ENCODE measurements around the gene OR6Y1.

- no peak for TF ChIP-seq ZNF274 (IDR thresholded peaks at IDR 0.05; ENCODE audit: borderline replicate concordance, extremely low read depth, low read length)
- no peak for TF ChIP-seq JUND (IDR thresholded peaks at IDR 0.05; ENCODE audit: low read length)
- no peak for TF ChIP-seq SUZ12 (IDR thresholded peaks at IDR 0.05; ENCODE audit: low read length)
- no peak for TF ChIP-seq EP300 (IDR thresholded peaks at IDR 0.05; ENCODE audit: borderline replicate concordance in 1 of 2, low read depth in 2 of 2, low read length in 2 of 2)
- no peak for TF ChIP-seq POLR2AphosphoS5 (IDR thresholded peaks at IDR 0.05; ENCODE audit: low read depth, low read length)
- no peak for TF ChIP-seq RAD21 (IDR thresholded peaks at IDR 0.05 in 1 of 2, conservative IDR thresholded peaks at IDR 0.05 in 1 of 2; ENCODE audit: low read depth in 2 of 2, low read length in 2 of 2)
- no peak for TF ChIP-seq TBP (IDR thresholded peaks at IDR 0.05; ENCODE audit: low read depth, low read length)
- no peak for TF ChIP-seq BACH1 (IDR thresholded peaks at IDR 0.05; ENCODE audit: low read length)
- no peak for TF ChIP-seq CTCF (IDR thresholded peaks at IDR 0.05; ENCODE audit: control extremely low read depth in 1 of 3, insufficient read depth in 1 of 3, low read depth in 1 of 3, low read length in 3 of 3)
- no peak for TF ChIP-seq CREB1 (IDR thresholded peaks at IDR 0.05)
- TF ChIP-seq NRF1 (IDR thresholded peaks at IDR 0.05; ENCODE audit: low read depth, low read length): no peak
- no peak for TF ChIP-seq CEBPB (IDR thresholded peaks at IDR 0.05; ENCODE audit: low read depth, low read length)
- TF ChIP-seq CHD2 (IDR thresholded peaks at IDR 0.05; ENCODE audit: low read length): no peak
Measured at GRCh38 chr1:158534496-158534895, 19.7 kb downstream of the OR6Y1 start.
